ENCODE results near the gene TCP11L1. TPM values are rescaled to one million over a fixed set of nuclear protein-coding genes. Genes with fewer than 3 reads are reported as not detected.

Gene TCP11L1
- total RNA-seq, result 13.8 and 14.3 TPM in 2 replicates

GRCh38 chr11:33039274-33040032 is at the start of gene TCP11L1:
Gene TCP11L1 (plus strand): TSS chr11:33039572. CDS start chr11:33043774, 4,202 bp downstream.
- intact Hi-C loops (cut with micrococcal nuclease), result loop anchor here (1.0 to 10.0 kb wide), 12 partner anchors 8 to 1015 kb away; partner anchors contain the start of genes CAPRIN1, CSTF3, DEPDC7 and EIF3M

- intact Hi-C loops (cut with micrococcal nuclease), result loop anchor here (2.0 kb wide), 1 partner anchor 20 kb away; no protein-coding TSS in a partner anchor
Observed at GRCh38 chr11:32990481-32990880, 48.9 kb upstream of the TCP11L1 start.

GRCh38 chr11:32991427-32991826 is 47.9 kb upstream of the TCP11L1 start:
- intact Hi-C loops (cut with micrococcal nuclease), result loop anchor here (2.0 kb wide), 1 partner anchor 19 kb away; no protein-coding TSS in a partner anchor

GRCh38 chr11:32991898-32992297 is 47.5 kb upstream of the TCP11L1 start:
- intact Hi-C loops (cut with micrococcal nuclease), result loop anchor here (2.0 kb wide), 1 partner anchor 19 kb away; no protein-coding TSS in a partner anchor

- intact Hi-C loops (cut with micrococcal nuclease), result no loop called here
Observed at GRCh38 chr11:33000181-33000580, 39.2 kb upstream of the TCP11L1 start.

GRCh38 chr11:33001281-33001680 is 38.1 kb upstream of the TCP11L1 start:
- intact Hi-C loops (cut with micrococcal nuclease), result no loop called here

- intact Hi-C loops (cut with micrococcal nuclease), result no loop called here
Observed at GRCh38 chr11:33001751-33002542, 37.4 kb upstream of the TCP11L1 start.

- intact Hi-C loops (cut with micrococcal nuclease), result no loop called here
Observed at GRCh38 chr11:33005175-33005574, 34.2 kb upstream of the TCP11L1 start.

- intact Hi-C loops (cut with micrococcal nuclease), result no loop called here
Observed at GRCh38 chr11:33006010-33006409, 33.4 kb upstream of the TCP11L1 start.

GRCh38 chr11:33013755-33014154 is 25.6 kb upstream of the TCP11L1 start:
- intact Hi-C loops (cut with micrococcal nuclease), result loop anchor here (5.0 to 10.0 kb wide), 2 partner anchors 244 to 761 kb away; partner anchors contain the start of genes FBXO3 and HIPK3

GRCh38 chr11:33015621-33016551 is 23.5 kb upstream of the TCP11L1 start, which contains the start of gene DEPDC7:
Gene DEPDC7 (plus strand): TSS chr11:33015878. CDS start chr11:33015956, 78 bp downstream.
- intact Hi-C loops (cut with micrococcal nuclease), result loop anchor here (1.0 to 10.0 kb wide), 2 partner anchors 23 to 759 kb away; partner anchors contain the start of genes FBXO3 and TCP11L1

GRCh38 chr11:33016654-33017053 is 22.7 kb upstream of the TCP11L1 start:
- intact Hi-C loops (cut with micrococcal nuclease), result loop anchor here (10.0 kb wide), 1 partner anchor 758 kb away; the partner anchor contains the start of gene FBXO3

GRCh38 chr11:33017478-33017877 is 21.9 kb upstream of the TCP11L1 start:
- intact Hi-C loops (cut with micrococcal nuclease), result loop anchor here (10.0 kb wide), 1 partner anchor 757 kb away; the partner anchor contains the start of gene FBXO3

- intact Hi-C loops (cut with micrococcal nuclease), result loop anchor here (10.0 kb wide), 1 partner anchor 757 kb away; the partner anchor contains the start of gene FBXO3
Observed at GRCh38 chr11:33017965-33018364, 21.4 kb upstream of the TCP11L1 start.

GRCh38 chr11:33018840-33019239 is 20.5 kb upstream of the TCP11L1 start:
- intact Hi-C loops (cut with micrococcal nuclease), result loop anchor here (10.0 kb wide), 1 partner anchor 756 kb away; the partner anchor contains the start of gene FBXO3

- intact Hi-C loops (cut with micrococcal nuclease), result no loop called here
Observed at GRCh38 chr11:33021501-33021900, 17.9 kb upstream of the TCP11L1 start.

- intact Hi-C loops (cut with micrococcal nuclease), result no loop called here
Observed at GRCh38 chr11:33021937-33022336, 17.4 kb upstream of the TCP11L1 start.

- intact Hi-C loops (cut with micrococcal nuclease), result no loop called here
Observed at GRCh38 chr11:33025339-33025722, 14.0 kb upstream of the TCP11L1 start.

GRCh38 chr11:33027233-33027632 is 12.1 kb upstream of the TCP11L1 start:
- intact Hi-C loops (cut with micrococcal nuclease), result no loop called here

GRCh38 chr11:33027846-33028536 is 11.4 kb upstream of the TCP11L1 start:
- intact Hi-C loops (cut with micrococcal nuclease), result no loop called here
